ENCODE results near the gene CCNYL1.
"Not testable (repeated sequence)": the region's sequence is repeated elsewhere in the genome, so short reads cannot be mapped to it uniquely, and the experiment has no call there.

The CCNYL1 gene

DNA sequence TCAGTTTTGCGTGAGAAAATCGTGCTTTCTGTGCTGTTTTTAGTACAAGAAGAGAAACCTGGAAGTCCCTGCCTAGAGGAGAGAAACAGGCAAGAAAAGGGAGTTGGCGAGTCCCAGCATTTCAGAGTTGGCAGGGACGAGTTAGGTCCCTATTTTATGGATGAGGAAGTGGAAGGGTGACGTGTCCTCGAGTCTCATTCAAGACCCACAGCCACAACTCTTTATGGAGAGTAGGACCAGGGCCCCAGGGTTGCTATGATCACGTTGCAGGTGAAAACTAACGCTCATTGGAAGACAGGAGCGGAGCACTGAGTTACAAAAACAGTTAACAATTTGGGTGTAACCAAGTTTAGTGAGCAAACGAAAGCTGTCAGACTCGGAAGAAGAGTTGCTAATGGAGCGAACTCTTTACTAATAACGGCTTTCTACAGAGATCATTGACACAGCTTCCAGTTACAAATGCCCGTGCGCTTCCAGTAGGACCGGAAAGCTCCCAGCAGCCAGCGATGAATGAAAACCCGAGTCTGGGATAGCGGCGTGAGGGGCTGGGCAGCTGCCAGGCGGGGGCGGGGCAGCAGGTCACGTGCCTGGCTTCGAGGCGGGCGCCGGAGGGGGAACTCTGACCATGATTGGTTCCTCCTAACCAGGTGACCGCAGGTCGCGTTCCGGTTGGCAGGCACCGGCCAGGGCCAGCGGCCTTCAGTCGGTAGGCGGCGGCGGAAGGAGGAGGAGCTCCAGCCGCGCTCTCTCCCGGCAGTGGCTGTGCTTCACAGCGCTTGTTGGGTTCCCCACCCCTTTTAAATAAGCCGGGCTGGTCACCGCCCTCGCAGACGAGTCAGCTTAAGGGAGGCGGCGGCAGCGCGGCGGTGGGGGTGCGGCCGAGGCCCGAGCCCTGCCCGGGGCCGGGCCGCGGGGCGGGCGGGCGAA lies at the start of gene CCNYL1:
CCNYL1 (plus strand) TSS at position 827 of the 927 bp plus-strand sequence. CDS start 257 bp downstream, outside the sequence.
- DNase-seq (ENCODE audit: low read depth): peak; percentile 98

DNA sequence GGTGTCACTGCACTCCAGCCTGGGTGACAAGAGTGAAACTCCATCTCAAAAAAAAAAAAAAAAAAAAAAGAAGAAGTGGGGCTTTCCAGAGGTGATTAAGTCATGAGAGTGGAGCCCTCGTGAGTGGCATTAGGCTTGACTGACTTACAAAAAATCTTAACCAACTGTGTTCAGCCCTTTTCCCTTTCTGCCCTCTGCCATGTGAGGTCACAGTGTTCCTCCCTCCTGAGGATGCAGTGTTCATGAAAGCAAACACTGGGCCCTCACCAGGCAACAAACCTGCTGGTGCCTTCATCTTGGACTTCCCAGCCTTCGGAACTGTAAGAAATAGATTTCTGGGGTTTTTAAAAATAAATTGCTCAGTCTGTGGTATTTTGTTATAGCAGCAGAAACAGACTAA lies 49.2 kb upstream of the CCNYL1 start:
- no peak for DNase-seq (ENCODE audit: low read depth)

- no peak for DNase-seq (ENCODE audit: low read depth)
Observed at GRCh38 chr2:207663870-207664545, 47.4 kb upstream of the CCNYL1 start.

DNA sequence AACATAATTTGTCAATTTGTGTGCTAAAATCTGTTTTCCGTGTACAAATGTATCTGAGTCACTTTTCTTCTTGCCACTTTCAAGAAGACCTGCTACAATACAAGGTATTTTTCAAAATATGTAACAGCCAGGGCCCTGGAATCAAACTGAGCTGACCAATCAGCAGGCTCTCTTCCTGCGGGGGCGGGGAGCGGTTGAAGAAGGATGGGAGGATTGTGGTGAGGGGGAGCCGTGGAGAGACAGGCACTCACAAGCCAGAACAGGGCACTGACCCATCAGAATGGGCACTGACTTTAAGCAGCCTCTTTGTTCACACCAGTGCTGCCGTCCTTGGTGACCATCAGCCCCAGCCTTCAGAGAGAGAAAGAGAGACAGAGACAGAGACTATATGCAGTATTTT lies 40.6 kb upstream of the CCNYL1 start:
- DNase-seq (ENCODE audit: low read depth): no peak

GRCh38 chr2:207673431-207673830 lies 38.0 kb upstream of the CCNYL1 start:
- DNase-seq (ENCODE audit: low read depth): no peak

- no peak for DNase-seq (ENCODE audit: low read depth)
Observed at GRCh38 chr2:207674266-207674774, 37.1 kb upstream of the CCNYL1 start.

- no peak for DNase-seq (ENCODE audit: low read depth)
Observed at GRCh38 chr2:207674826-207675225, 36.6 kb upstream of the CCNYL1 start.

GRCh38 chr2:207676827-207677354 lies 34.5 kb upstream of the CCNYL1 start:
- DNase-seq (ENCODE audit: low read depth): no peak

GRCh38 chr2:207681431-207681830 lies 30.0 kb upstream of the CCNYL1 start:
- no peak for DNase-seq (ENCODE audit: low read depth)

DNA sequence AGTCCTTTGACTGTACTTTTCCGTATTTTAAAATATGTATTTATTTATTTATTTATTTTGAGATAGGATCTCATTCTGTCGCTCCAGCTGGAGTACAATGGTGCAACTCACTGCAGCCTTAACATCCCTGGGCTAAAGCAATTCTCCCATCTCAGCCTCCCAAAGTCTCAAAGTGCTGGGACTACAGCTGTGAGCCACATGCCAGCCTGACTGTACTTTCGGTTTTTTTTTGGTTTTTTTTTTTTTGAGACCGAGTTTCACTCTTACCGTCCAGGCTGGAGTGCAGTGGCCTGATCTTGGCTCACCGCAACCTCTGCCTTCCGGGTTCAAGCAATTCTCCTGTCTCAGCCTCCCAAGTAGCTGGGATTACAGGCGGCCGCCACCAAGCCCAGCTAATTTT lies 28.9 kb upstream of the CCNYL1 start:
- DNase-seq (ENCODE audit: low read depth): peak; percentile 16

DNA sequence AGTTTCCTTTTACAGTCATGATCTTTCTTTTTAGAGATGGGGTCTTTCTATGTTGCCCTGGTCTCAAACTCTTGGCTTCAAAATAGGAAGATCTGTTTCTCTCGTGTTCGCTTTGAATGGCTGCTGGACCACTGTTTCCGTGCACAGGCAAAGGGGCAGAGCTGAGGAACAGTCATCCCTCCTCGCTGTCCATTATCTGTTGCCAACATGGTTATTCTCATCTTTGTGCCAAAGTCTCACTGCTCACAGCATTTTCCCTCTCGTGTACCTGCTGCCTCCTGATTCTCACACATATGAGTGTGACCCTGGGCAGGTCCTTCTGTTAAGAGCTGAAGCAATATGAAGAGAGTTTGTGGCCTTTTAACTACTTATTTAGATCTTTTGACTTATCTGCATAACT lies 28.0 kb upstream of the CCNYL1 start:
- DNase-seq (ENCODE audit: low read depth): no peak

GRCh38 chr2:207683879-207684627 lies 27.4 kb upstream of the CCNYL1 start:
- DNase-seq (ENCODE audit: low read depth): peak; percentile 85

- DNase-seq (ENCODE audit: low read depth): no peak
Observed at GRCh38 chr2:207686812-207687211, 24.6 kb upstream of the CCNYL1 start.

GRCh38 chr2:207688597-207688996 lies 22.8 kb upstream of the CCNYL1 start:
- DNase-seq (ENCODE audit: low read depth): no peak

- not testable (repeated sequence) for DNase-seq (ENCODE audit: low read depth)
Observed at GRCh38 chr2:207690845-207691461, 20.5 kb upstream of the CCNYL1 start.

DNA sequence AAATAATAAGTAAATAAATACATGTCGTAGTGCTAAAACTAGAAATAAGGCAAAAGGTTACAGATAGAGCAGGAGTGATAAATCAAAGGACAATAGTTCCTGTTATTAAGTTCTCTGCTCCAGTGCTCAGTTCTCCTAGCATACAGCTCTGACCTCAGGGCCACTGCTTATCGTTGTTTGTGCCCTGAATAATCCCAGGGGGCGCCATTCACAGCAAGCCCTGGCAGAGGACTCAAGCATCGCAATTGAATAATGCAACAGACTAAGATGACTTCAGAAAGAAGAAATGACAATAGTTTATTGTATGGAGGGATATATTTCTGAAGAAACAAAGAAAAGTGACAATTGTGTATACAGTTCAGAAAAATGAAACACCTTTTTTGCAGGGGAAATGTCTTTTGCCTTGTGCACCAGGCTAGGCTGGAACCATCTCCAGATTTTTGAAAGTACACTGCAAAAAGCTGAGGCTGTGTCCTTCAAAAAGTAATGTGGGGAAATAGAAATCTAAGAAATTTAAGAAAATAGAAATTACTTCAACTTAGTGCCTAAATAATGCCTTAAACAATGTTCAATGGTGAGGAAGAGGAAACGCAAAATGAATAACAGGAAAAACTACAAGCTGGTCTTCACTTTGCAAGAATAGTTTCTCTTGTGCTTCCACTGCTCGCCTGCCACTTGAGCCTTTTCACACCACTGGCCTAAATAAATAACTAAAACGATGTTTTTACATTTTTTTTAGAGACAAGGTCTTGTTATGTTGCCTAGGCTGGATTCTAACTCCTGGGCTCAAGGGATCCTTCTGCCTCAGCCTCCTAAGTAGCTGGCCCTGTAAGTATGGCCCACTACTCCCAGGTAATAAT lies 19.0 kb upstream of the CCNYL1 start:
- DNase-seq (ENCODE audit: low read depth): no peak

GRCh38 chr2:207693641-207694249 lies 17.7 kb upstream of the CCNYL1 start:
- no peak for DNase-seq (ENCODE audit: low read depth)

DNA sequence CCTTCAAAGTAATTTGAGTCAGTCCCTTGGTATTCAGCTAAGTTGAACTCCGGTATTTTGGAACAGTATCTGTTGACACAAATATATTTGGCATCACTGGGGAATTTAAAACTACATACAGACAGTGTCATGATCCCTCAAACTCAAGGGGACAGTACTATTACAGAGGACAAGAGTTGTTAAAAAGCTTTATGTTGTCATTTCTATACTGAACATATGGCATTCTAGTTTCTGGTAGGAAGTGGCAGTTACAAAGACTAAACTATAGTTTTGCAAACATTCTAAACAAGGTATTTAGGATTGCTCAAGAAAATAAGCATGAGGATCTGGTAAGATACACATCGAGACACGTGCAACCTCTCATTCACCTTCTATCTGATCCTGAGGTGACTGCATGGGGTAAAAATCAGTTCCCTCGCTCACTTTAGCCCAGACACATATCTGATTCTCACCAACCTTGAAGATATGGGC lies 16.6 kb upstream of the CCNYL1 start:
- no peak for DNase-seq (ENCODE audit: low read depth)

DNA sequence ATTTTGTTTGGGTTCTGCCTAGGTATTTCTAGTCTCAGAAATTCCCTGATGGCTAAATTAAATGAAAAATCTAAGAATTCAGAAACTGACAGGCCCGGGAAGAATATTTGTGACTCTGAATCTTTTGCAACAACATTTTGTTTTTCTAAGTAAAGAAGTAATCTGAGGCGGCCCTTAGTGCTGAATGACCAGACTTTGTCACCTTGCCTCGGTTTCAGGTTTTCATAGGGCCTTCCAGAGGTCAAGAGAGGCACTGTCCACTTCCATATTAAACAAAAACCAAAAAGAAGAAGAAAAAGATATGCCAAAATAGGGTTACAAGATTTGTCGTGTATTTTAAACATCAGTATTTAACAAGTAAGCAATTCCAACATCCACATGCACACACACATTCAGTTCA lies 16.1 kb upstream of the CCNYL1 start:
- no peak for DNase-seq (ENCODE audit: low read depth)

DNA sequence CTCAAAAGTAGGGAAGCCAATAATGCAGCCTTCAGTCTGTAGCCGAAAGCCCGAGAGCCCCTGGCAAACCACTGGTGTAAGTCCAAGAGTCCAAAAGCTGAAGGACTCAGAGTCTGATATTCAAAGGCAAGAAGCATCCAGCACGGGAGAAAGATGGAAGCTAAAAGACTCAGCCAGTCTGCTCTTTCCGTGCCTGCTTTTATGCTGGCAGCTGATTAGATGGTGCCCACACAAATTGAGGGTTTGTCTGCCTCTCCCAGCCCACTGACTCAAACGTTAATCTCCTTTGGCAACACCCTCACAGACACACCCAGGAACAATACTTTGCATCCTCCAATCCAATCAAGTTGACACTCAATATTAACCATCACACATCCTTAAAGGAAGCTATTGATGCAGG lies 14.5 kb upstream of the CCNYL1 start:
- DNase-seq (ENCODE audit: low read depth): not testable (repeated sequence)

Measured in GM04504 (cell line).